22Rv1 (cell line): ENCODE measurements around the gene POU2F2.

Experiments used
- H3K27ac ChIP-seq: fragments of 450-650 bp; 2 replicates; pipeline ENCODE4 v1.5.1; 2017
- ZFX ChIP-seq: fragments of 450-650 bp; IDR thresholded peaks from 2 replicates; pipeline ENCODE4 v1.6.1; 2017; ENCODE audit warnings: antibody characterized with exemption, borderline replicate concordance
- TF ChIP-seq, protein P1 (sequence below): fragments of 450-650 bp; IDR thresholded peaks from 2 replicates; pipeline ENCODE4 v1.5.1; 2017; ENCODE audit warnings: mild to moderate bottlenecking

POU2F2 gene

DNA sequence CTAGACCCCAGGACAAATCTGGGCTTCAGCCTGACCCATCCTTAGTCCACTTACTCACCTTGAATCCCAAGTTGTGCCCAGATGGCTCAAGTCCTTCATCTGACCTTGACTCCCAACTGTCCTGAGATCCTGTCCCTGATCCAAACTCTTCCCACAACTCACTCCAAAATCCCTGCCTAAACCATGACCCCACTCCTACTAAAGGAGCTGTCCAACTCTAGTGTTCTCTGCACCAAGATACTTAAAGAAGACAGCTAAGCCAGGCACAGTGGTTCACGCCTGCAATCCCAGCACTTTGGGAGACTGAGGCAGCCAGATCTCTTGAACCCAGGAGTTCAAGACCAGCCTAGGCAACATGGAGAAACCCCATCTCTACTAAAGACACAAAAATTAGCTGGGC lies 8.5 kb downstream of the POU2F2 start:
- H3K27ac ChIP-seq = no peak overlapping the region
- no peak for TF ChIP-seq ZFX
- TF ChIP-seq, protein P1, sequence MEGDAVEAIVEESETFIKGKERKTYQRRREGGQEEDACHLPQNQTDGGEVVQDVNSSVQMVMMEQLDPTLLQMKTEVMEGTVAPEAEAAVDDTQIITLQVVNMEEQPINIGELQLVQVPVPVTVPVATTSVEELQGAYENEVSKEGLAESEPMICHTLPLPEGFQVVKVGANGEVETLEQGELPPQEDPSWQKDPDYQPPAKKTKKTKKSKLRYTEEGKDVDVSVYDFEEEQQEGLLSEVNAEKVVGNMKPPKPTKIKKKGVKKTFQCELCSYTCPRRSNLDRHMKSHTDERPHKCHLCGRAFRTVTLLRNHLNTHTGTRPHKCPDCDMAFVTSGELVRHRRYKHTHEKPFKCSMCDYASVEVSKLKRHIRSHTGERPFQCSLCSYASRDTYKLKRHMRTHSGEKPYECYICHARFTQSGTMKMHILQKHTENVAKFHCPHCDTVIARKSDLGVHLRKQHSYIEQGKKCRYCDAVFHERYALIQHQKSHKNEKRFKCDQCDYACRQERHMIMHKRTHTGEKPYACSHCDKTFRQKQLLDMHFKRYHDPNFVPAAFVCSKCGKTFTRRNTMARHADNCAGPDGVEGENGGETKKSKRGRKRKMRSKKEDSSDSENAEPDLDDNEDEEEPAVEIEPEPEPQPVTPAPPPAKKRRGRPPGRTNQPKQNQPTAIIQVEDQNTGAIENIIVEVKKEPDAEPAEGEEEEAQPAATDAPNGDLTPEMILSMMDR = no peak

DNA sequence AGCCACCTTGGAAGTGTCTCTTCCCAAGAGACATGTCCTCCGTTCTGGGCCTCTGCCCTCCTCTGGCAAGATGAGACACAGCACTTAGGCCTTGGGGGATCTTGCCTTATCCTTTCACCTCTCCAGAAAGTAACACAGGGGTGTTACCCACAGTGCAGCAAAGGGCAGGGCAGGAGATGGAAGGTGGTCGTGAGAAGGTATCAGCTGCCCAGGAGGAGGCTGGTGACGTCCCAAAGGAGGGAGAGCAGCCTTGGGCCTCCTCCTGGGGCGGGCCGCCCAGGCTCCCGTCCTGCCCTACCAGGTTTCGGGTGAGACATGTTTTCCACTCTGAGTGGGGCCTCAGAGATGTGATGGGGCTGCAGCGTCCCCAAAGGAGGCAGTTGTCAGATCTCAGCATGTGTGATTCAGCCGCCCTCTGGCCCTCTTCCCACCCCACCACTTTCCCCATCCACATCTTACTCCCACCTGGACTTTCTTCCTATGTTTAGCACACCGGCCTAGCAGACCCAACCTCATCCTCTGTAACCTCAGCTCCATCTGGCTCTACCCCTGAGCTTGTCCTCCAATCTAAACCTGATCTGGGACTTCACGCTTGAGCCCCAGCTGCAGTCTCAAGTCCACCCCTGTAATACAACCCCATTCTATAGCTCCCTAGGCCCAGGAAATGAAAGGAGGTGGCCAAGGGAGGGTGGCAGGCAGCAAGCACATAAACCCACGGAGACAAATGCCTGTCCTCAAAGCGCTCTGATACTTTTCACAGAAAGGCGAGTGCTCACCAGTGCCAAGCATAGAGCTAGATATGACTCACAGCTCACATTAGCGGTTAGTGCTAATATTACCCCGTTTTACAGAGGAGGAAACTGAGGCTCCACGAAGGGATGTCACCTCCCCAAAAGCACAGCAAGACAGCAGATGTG lies 9.3 kb downstream of the POU2F2 start:
- H3K27ac ChIP-seq = no peak overlapping the region

DNA sequence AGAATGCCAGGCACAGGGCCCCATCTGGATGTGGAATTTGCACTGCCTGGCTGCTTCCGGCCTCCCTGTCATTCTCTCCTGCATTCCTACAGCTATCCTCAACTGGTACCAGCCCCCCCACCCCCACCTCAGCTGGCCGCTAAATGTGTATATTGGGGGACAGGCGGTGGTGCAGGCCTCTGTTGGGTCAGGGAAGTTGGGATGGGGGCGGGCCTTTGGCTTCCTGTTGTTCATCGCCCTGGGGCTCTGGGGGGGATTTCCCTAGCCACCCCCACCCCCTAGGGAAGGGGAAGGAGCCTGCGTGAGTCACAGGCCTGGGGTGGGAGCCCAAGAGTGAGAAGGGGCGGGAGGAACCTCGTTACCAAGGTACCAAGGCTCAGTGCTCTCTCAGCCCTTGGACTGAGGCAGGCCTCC lies 10.6 kb downstream of the POU2F2 start:
- no peak overlapping the region for H3K27ac ChIP-seq
- TF ChIP-seq, protein P1 = no peak
- TF ChIP-seq ZFX = no peak

More for the DNA sequence above, 9.3 kb downstream of the POU2F2 start:
- TF ChIP-seq, protein P1 = no peak
- no peak for TF ChIP-seq ZFX

DNA sequence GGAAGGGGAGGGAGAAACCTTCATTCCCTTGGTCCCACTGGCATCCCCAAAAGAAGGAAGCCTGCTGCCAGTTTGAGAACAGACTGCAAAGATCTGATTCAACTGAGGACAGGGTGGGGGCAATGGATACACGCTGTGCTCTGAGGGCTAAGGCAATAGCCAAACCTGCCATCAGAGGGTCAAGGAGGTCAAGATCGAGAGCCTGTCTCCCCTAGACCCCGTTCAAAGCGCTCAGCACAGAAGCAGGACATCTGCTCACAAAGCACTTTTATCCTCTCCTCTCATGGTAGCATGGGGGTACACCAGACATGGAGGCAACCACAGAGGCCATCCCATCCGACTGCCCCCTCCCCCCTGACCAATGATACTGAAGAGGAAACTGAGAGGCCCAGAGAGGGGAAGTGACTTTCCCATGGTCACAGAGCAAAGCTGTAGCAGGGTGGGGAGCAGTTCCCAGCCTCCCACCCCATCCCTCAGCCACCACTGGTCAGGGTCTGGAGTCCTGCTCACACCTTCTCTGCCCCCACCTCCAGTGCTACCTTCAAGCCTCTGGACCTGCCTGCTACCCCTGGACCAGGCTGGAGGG lies 11.1 kb downstream of the POU2F2 start:
- H3K27ac ChIP-seq = no peak overlapping the region

DNA sequence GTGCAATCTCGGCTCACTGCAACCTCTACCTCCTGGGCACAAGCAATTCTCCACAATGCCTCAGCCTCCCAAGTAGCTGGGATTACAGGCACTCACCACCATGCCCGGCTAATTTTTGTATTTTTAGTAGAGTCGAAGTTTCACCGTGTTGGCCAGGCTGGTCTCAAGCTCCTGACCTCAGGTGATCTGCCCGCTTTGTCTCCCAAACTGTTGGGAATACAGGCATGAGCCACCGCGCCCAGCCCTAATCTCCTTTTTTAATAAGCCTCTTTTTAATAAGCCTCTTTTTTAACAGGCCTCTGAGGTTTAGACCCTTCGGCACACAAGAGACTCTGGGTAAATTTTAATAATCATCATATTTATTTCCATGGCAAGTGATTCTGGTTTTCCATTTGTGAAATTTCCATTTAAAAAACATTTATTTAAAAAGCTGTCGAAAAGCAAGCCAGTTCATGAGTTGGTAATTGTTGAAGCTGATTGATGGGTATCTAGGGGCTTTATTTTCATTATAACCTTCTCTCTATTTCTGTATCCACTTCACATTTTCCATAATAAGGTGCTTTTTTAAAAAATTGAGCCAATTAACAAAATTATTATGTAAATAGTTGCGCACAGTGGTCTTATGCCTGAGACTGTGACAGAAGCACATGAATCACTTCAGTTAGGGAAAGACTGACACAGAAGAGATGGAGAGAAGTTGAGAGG lies 11.8 kb downstream of the POU2F2 start:
- no peak for TF ChIP-seq ZFX
- TF ChIP-seq, protein P1 = no peak
- H3K27ac ChIP-seq = no peak overlapping the region

More for the DNA sequence above, 11.1 kb downstream of the POU2F2 start:
- TF ChIP-seq ZFX = no peak
- TF ChIP-seq, protein P1 = no peak

DNA sequence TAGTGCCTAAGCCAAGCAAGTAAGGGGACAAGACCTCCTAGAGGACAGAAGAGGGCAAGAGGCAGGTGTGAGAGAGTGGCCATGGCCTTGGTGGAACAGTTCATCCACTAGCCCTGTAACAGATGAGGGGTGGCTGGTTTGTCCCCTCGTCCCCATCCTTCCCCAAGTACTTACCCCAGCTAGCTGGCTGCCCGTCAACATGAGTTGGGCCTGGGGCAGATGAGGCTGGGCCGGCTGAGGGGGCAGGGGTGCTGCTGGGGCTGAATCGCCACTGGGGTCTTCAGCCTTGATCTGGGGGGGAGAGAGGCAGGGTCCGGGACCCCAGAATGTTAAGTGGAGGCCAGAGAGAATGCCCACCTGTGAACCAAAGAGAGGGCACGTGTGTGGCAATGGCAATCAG lies 15.2 kb downstream of the POU2F2 start:
- no peak for TF ChIP-seq ZFX
- TF ChIP-seq, protein P1 = no peak
- H3K27ac ChIP-seq = no peak overlapping the region
